ENCODE data around the gene C3orf62.
"Not testable (repeated sequence)": the region's sequence is repeated elsewhere in the genome, so short reads cannot be mapped to it uniquely, and the experiment has no call there.

C3orf62 gene

DNA sequence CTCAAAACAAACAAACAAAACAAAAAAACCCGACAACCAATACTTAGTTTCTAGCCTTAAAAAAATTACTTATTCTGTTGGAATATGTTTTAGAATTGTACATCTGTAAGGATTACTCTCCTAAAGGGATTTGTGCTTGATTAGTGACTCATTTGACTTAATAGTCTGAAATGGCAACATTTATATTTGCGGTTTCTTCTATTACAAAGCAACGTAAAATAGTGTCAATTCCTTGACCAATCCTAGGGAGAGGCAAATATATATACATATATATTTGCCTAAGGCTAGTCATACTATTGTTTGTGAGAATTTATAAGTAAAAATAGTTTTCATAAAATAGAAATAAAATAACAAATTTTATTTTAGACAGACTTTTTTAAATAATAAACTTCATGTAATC lies 39.7 kb downstream of the C3orf62 start:
- Histone ChIP-seq H3K4me3 (replicated peaks; ENCODE audit: low read depth, low read length) (no peak overlapping the region), H3K36me3 (ENCODE audit: control insufficient read depth, insufficient read depth, low read length) (no peaks in the 10 kb centered on the region), H3K27me3 (replicated peaks; ENCODE audit: control insufficient read depth, insufficient read depth, low read length) (no peaks in the 10 kb centered on the region)
- no peak for DNase-seq (ENCODE audit: extremely low read depth, insufficient read length)
- TF ChIP-seq CTCF (IDR thresholded peaks at IDR 0.05; ENCODE audit: insufficient read depth, low read length, poor library complexity, severe bottlenecking) = no peak

- no peak for DNase-seq (ENCODE audit: extremely low read depth, insufficient read length)
- H3K27me3 ChIP-seq (replicated peaks; ENCODE audit: control insufficient read depth, insufficient read depth, low read length) = no peaks in the 10 kb centered on the region
- no peak overlapping the region for H3K4me3 ChIP-seq (replicated peaks; ENCODE audit: low read depth, low read length)
- no peak for TF ChIP-seq CTCF (IDR thresholded peaks at IDR 0.05; ENCODE audit: insufficient read depth, low read length, poor library complexity, severe bottlenecking)
- H3K36me3 ChIP-seq (ENCODE audit: control insufficient read depth, insufficient read depth, low read length) = no peaks in the 10 kb centered on the region
Measured at GRCh38 chr3:49236226-49236625, 40.8 kb downstream of the C3orf62 start.

- not testable (repeated sequence) for H3K27me3 ChIP-seq (replicated peaks; ENCODE audit: control insufficient read depth, insufficient read depth, low read length); DNase-seq (ENCODE audit: extremely low read depth, insufficient read length); H3K4me3 ChIP-seq (replicated peaks; ENCODE audit: low read depth, low read length); H3K36me3 ChIP-seq (ENCODE audit: control insufficient read depth, insufficient read depth, low read length)
Measured at GRCh38 chr3:49228817-49229216, 48.2 kb downstream of the C3orf62 start.

GRCh38 chr3:49222002-49222401 lies 55.0 kb downstream of the C3orf62 start:
- Histone ChIP-seq H3K4me3 (replicated peaks; ENCODE audit: low read depth, low read length) (no peak overlapping the region), H3K36me3 (ENCODE audit: control insufficient read depth, insufficient read depth, low read length) (no peaks in the 10 kb centered on the region), H3K27me3 (replicated peaks; ENCODE audit: control insufficient read depth, insufficient read depth, low read length) (no peaks in the 10 kb centered on the region)
- DNase-seq (ENCODE audit: extremely low read depth, insufficient read length) = no peak
- TF ChIP-seq CTCF (IDR thresholded peaks at IDR 0.05; ENCODE audit: insufficient read depth, low read length, poor library complexity, severe bottlenecking) = no peak

DNA sequence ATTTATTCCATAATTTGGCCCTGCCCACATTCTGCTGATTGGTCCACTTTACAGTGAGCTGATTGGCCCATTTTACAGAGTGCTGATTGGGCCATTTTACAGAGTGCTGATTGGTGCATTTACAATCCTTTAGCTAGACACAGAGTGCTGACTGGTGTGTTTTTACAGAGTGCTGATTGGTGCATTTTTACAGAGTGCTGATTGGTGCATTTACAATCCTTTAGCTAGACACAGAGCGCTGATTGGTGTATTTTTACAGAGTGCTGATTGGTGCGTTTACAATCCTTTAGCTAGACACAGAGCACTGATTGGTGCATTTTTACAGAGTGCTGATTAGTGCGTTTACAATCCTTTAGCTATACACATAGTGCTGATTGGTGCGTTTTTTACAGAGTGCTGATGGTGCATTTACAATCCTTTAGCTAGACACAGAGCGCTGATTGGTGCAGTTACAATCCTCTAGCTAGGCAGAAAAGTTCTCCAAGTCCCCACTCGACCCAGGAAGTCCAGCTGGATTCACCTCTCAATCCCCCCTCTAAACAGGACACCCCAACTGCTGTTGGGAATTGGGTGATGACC lies 56.0 kb downstream of the C3orf62 start:
- not testable (repeated sequence) for H3K4me3 ChIP-seq (replicated peaks; ENCODE audit: low read depth, low read length); H3K27me3 ChIP-seq (replicated peaks; ENCODE audit: control insufficient read depth, insufficient read depth, low read length); H3K36me3 ChIP-seq (ENCODE audit: control insufficient read depth, insufficient read depth, low read length); DNase-seq (ENCODE audit: extremely low read depth, insufficient read length)

DNA sequence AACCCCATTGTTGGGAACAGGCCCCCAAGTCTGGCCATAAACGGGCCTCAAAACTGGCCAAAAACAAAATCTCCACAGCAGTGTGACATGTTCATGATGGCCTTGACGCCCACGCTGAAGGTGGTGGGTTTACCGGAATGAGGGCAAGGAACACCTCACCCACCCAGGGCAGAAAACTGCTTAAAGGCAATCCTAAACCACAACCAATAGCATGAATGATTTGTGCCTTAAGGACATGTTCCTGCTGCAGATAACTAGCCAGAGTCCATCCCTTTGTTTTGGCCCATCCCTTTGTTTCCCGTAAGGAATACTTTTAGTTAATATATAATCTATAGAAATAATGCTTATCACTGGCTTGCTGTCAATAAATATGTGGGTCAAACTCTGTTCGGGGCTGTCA lies 57.9 kb downstream of the C3orf62 start:
- H3K27me3 ChIP-seq (replicated peaks; ENCODE audit: control insufficient read depth, insufficient read depth, low read length) = no peaks in the 10 kb centered on the region
- H3K36me3 ChIP-seq (ENCODE audit: control insufficient read depth, insufficient read depth, low read length) = no peaks in the 10 kb centered on the region
- DNase-seq (ENCODE audit: extremely low read depth, insufficient read length) = no peak
- TF ChIP-seq CTCF (IDR thresholded peaks at IDR 0.05; ENCODE audit: insufficient read depth, low read length, poor library complexity, severe bottlenecking) = no peak
- no peak overlapping the region for H3K4me3 ChIP-seq (replicated peaks; ENCODE audit: low read depth, low read length)

Measured in GM06990 (cell line).